ENCODE results near the gene RCVRN. TPM values are rescaled to one million over a fixed set of nuclear protein-coding genes. Genes with fewer than 3 reads are reported as not detected.

Gene RCVRN
- total and polyA plus RNA-seq, 2 of the 13 experiments (the other 11 are each of a cell fraction or from before 2014, with no cell fraction given): not detected

GRCh38 chr17:9951803-9952202 lies 46.7 kb upstream of the RCVRN start (continued):
- TF ChIP-seq ZNF574 (CRISPR knock-in tag; IDR thresholded peaks at IDR 0.05) (no peak), CSRNP2 (CRISPR knock-in tag; conservative IDR thresholded peaks at IDR 0.05; ENCODE audit: low read depth) (no peak), TOPORS (CRISPR knock-in tag; IDR thresholded peaks at IDR 0.05) (no peak), ZHX1 (CRISPR knock-in tag; IDR thresholded peaks at IDR 0.05; ENCODE audit: low read depth) (no peak), ZNF451 (CRISPR knock-in tag; IDR thresholded peaks at IDR 0.05) (no peak), ZNF292 (CRISPR knock-in tag; IDR thresholded peaks at IDR 0.05; ENCODE audit: borderline replicate concordance, low read depth) (no peak), ZBTB33 (CRISPR knock-in tag; IDR thresholded peaks at IDR 0.05) (no peak)

All from HepG2 (cell line).